T-helper 2 cell (primary cell): ENCODE data around the gene VPS13D.

Experiments
- DNase-seq, 5 experiments: peaks; one replicate each; pipeline versions ENCODE4 v3.0.0 to v3.0.0-alpha.2; 2012 to 2022

VPS13D gene

GRCh38 chr1:12338017-12338416 is 108.2 kb downstream of the VPS13D start:
- DNase-seq = no peak

GRCh38 chr1:12338823-12339222 is 109.0 kb downstream of the VPS13D start:
- DNase-seq = no peak

- no peak for DNase-seq
Measured at GRCh38 chr1:12339396-12339795, 109.6 kb downstream of the VPS13D start.

GRCh38 chr1:12339811-12340543 is 110.1 kb downstream of the VPS13D start:
- DNase-seq = no peak

- no peak for DNase-seq
Measured at GRCh38 chr1:12340544-12340930, 110.7 kb downstream of the VPS13D start.

- peak in 1 of 5 experiments; percentile 12 for DNase-seq
Measured at GRCh38 chr1:12341667-12342066, 111.8 kb downstream of the VPS13D start.

- no peak for DNase-seq
Measured at GRCh38 chr1:12342401-12343003, 112.7 kb downstream of the VPS13D start.

GRCh38 chr1:12343823-12344487 is 114.1 kb downstream of the VPS13D start:
- DNase-seq = peak in 1 of 5 experiments; percentile 11

- peak in 1 of 5 experiments; percentile 41 for DNase-seq
Measured at GRCh38 chr1:12344596-12345349, 114.9 kb downstream of the VPS13D start.

- DNase-seq = peak in 1 of 5 experiments; percentile 56
Measured at GRCh38 chr1:12345350-12346217, 115.8 kb downstream of the VPS13D start.

- no peak for DNase-seq
Measured at GRCh38 chr1:12346483-12347151, 116.8 kb downstream of the VPS13D start.

GRCh38 chr1:12348113-12348512 is 118.3 kb downstream of the VPS13D start:
- no peak for DNase-seq

GRCh38 chr1:12353981-12354380 is 124.2 kb downstream of the VPS13D start:
- DNase-seq = no peak

GRCh38 chr1:12356004-12356890 is 126.4 kb downstream of the VPS13D start:
- DNase-seq = no peak

GRCh38 chr1:12358499-12358898 is 128.7 kb downstream of the VPS13D start:
- DNase-seq = no peak

GRCh38 chr1:12359359-12360133 is 129.7 kb downstream of the VPS13D start:
- DNase-seq = peak in 1 of 5 experiments; percentile 62

GRCh38 chr1:12368646-12369045 is 138.8 kb downstream of the VPS13D start:
- DNase-seq = no peak

- DNase-seq = no peak
Measured at GRCh38 chr1:12369258-12369657, 139.4 kb downstream of the VPS13D start.

GRCh38 chr1:12370333-12370975 is 140.6 kb downstream of the VPS13D start:
- no peak for DNase-seq
